Osteoblast (primary cell): ENCODE results near the gene SHD. TPM values are rescaled to one million over a fixed set of nuclear protein-coding genes. Genes with fewer than 3 reads are reported as not detected.
A peak's percentile ranks its signal among the peaks of the same experiment; 100 is the strongest.
"Not testable (repeated sequence)": the region's sequence is repeated elsewhere in the genome, so short reads cannot be mapped to it uniquely, and the experiment has no call there.

Source experiments
- DNase-seq: peaks from one replicate; pipeline ENCODE4 v3.0.0; 2011; ENCODE audit warnings: low spot score, mixed read lengths; ENCODE audit not compliant: insufficient read length; ENCODE audit errors: missing footprints
- H2AFZ ChIP-seq: 2 replicates; pipeline ENCODE4 v1.6.0; 2011; ENCODE audit warnings: mild to moderate bottlenecking, low read length
- H3K27ac ChIP-seq: 2 replicates; pipeline ENCODE4 v1.5.1; 2011; ENCODE audit warnings: mild to moderate bottlenecking, low read depth, low read length, moderate library complexity
- H3K27me3 ChIP-seq: 2 replicates; pipeline ENCODE4 v1.6.0; 2012; ENCODE audit warnings: mild to moderate bottlenecking, control low read depth, inconsistent platforms, low read length, moderate library complexity; ENCODE audit not compliant: insufficient read depth
- H3K36me3 ChIP-seq: 2 replicates; pipeline ENCODE4 v1.5.1; 2011; ENCODE audit warnings: mild to moderate bottlenecking, low read length, control low read depth, moderate library complexity; ENCODE audit not compliant: insufficient read depth
- H3K4me1 ChIP-seq: 2 replicates; pipeline ENCODE4 v1.5.1; 2011; ENCODE audit warnings: mild to moderate bottlenecking, low read length, control low read depth, moderate library complexity; ENCODE audit not compliant: insufficient read depth
- H3K4me2 ChIP-seq: 2 replicates; pipeline ENCODE4 v1.6.0; 2011; ENCODE audit warnings: mild to moderate bottlenecking, low read length; ENCODE audit not compliant: insufficient read depth
- H3K4me3 ChIP-seq: fragments of 200-600 bp; sonication (generic); 3 replicates; pipeline ENCODE4 v1.5.1; 2012; ENCODE audit warnings: mild to moderate bottlenecking, low read length, inconsistent platforms; ENCODE audit not compliant: insufficient read depth
- H3K79me2 ChIP-seq: 2 replicates; pipeline ENCODE4 v1.6.0; 2012; ENCODE audit warnings: mild to moderate bottlenecking, low read length, control low read depth, inconsistent platforms; ENCODE audit not compliant: insufficient read depth
- H3K9me3 ChIP-seq: 2 replicates; pipeline ENCODE4 v1.5.1; 2011; ENCODE audit warnings: low read depth, low read length, control low read depth
- H4K20me1 ChIP-seq: 2 replicates; pipeline ENCODE4 v1.6.0; 2012; ENCODE audit warnings: mild to moderate bottlenecking, low read length, control low read depth; ENCODE audit not compliant: insufficient read depth
- CTCF ChIP-seq: IDR thresholded peaks from 2 replicates; pipeline ENCODE4 v1.5.1; 2011; ENCODE audit warnings: mild to moderate bottlenecking, low read depth, low read length, moderate library complexity; ENCODE audit errors: extremely low read depth
- total RNA-seq: library from RNA; depleted of rRNA; stranded (reverse); fragments of >200 nt; gene quantifications from 2 replicates; pipeline ENCODE4 v1.2.3, GENCODE V29; 2012

The SHD gene
- total RNA-seq, 1 donor: not detected

- no peak overlapping the region for H2AFZ ChIP-seq
- H3K9me3 ChIP-seq: no peaks in the 10 kb centered on the region
- peaks cover 3% of the 10 kb centered on the region for H3K27me3 ChIP-seq
- no peaks in the 10 kb centered on the region for H3K4me1 ChIP-seq
- H3K4me2 ChIP-seq: no peak overlapping the region
- peak; percentile 51 for DNase-seq
- H3K79me2 ChIP-seq: no peaks in the 10 kb centered on the region
- TF ChIP-seq CTCF: no peak
- no peak overlapping the region for H3K4me3 ChIP-seq
- H3K36me3 ChIP-seq: no peaks in the 10 kb centered on the region
- no peak overlapping the region for H3K27ac ChIP-seq
- no peaks in the 10 kb centered on the region for H4K20me1 ChIP-seq
These were observed 40.2 kb upstream of the SHD start for GRCh38 chr19:4238831-4239230.

GRCh38 chr19:4241824-4242430 is 37.1 kb upstream of the SHD start:
- Histone ChIP-seq H4K20me1 (no peaks in the 10 kb centered on the region), H3K9me3 (no peaks in the 10 kb centered on the region), H3K79me2 (no peaks in the 10 kb centered on the region), H3K36me3 (no peaks in the 10 kb centered on the region), H3K27me3 (peaks cover 3% of the 10 kb centered on the region), H3K4me2 (no peak overlapping the region), H3K4me1 (peaks cover 5% of the 10 kb centered on the region), H3K4me3 (no peak overlapping the region), H2AFZ (no peak overlapping the region), H3K27ac (no peak overlapping the region)
- no peak for DNase-seq
- no peak for TF ChIP-seq CTCF

- not testable (repeated sequence) for H3K4me3 ChIP-seq, H3K27me3 ChIP-seq, DNase-seq, H4K20me1 ChIP-seq, H3K36me3 ChIP-seq, H3K4me1 ChIP-seq, H3K79me2 ChIP-seq, H3K27ac ChIP-seq, H3K9me3 ChIP-seq
- Histone ChIP-seq H3K4me2 (peak overlapping the region; percentile 87), H2AFZ (peak overlapping the region; percentile 99)
These were observed 33.1 kb upstream of the SHD start for GRCh38 chr19:4245938-4246337.

GRCh38 chr19:4246767-4247593 is 32.1 kb upstream of the SHD start, which contains the start of gene YJU2:
Gene YJU2 (plus strand): TSS chr19:4247080. CDS start chr19:4247147, 67 bp downstream.
- Histone ChIP-seq H4K20me1 (peaks cover 3% of the 10 kb centered on the region), H2AFZ (peak within 1 kb of the TSS; percentile 99), H3K4me2 (peak within 1 kb of the TSS; percentile 87), H3K36me3 (peaks cover 15% of the 10 kb centered on the region), H3K27me3 (peaks cover under 1% of the 10 kb centered on the region), H3K4me1 (peaks cover 5% of the 10 kb centered on the region), H3K9me3 (no peaks in the 10 kb centered on the region), H3K27ac (peak within 1 kb of the TSS; percentile 96), H3K79me2 (peaks cover 5% of the 10 kb centered on the region), H3K4me3 (peak within 1 kb of the TSS; percentile 98)
- TF ChIP-seq CTCF: peak; percentile 66
- peak; percentile 99 for DNase-seq
